Measurements from ENCODE around the gene CCDC60.

GRCh38 chr12:119444462-119445044 is 110.0 kb downstream of the CCDC60 start:
- TF ChIP-seq POLR2A (IDR thresholded peaks at IDR 0.05) (no peak), CTCF (IDR thresholded peaks at IDR 0.05) (no peak)

Measured in lower leg skin (tissue), 3 donors.